Vagina (tissue), 2 donors: ENCODE measurements around the gene OR6N1.

Experiments used
- POLR2A ChIP-seq, 2 donors: fragments of 450-650 bp; IDR thresholded peaks; one replicate each; pipeline ENCODE4 v1.6.1; 2017; ENCODE audit warnings: antibody characterized with exemption in 2 of 2, mild to moderate bottlenecking in 2 of 2, moderate library complexity in 2 of 2
- POLR2AphosphoS5 ChIP-seq, 2 donors: sonication (generic); formaldehyde crosslinking; IDR thresholded peaks; one replicate each; pipeline ENCODE4 v1.9.0; 2017; ENCODE audit warnings: antibody characterized with exemption in 2 of 2, mild to moderate bottlenecking in 2 of 2, low read depth in 1 of 2; ENCODE audit not compliant: insufficient read depth in 1 of 2

DNA sequence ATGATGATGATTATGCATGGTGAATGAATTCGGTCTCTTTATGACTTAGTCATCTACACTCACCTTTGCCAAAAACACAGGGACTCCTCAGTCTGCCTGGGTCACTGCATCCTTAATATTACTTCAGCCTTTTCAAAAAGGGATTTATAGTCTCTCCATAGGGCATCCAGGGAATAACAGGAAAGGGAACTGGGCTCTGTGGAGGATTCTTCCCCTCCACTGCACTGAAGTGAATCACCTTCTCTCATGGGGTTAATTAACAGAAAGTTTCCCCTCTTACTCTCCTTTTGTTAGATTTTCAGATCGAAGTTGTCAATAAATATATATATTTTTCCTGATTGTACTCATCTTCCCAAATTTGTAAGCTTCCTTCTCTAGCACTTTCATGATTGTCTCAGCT, 51.4 kb downstream of the OR6N1 start, which contains the start of gene OR6K3:
- TF ChIP-seq POLR2A (IDR thresholded peaks at IDR 0.05) = no peak
- no peak for TF ChIP-seq POLR2AphosphoS5 (IDR thresholded peaks at IDR 0.05; ENCODE audit: insufficient read depth in 1 of 2, low read depth in 1 of 2)
